ENCODE data around the gene LMAN1. TPM values are rescaled to one million over a fixed set of nuclear protein-coding genes. Genes with fewer than 3 reads are reported as not detected.

LMAN1 gene
- total RNA-seq, 1 experiment from 2014 or later = 73.7 TPM

- H3K9me3 ChIP-seq (ENCODE audit: control insufficient read depth in 1 of 2, insufficient read depth in 1 of 2, low read depth in 1 of 2, low read length in 2 of 2) = no peaks in the 10 kb centered on the region
- CTCF ChIA-PET = no interaction called here
- H4K20me1 ChIP-seq (ENCODE audit: insufficient read depth) = no peaks in the 10 kb centered on the region
- POLR2A ChIA-PET = no interaction called here
- no peaks in the 10 kb centered on the region for H3K4me1 ChIP-seq (ENCODE audit: control insufficient read depth in 1 of 2, insufficient read depth in 2 of 2, low read length in 2 of 2)
- no peak overlapping the region for H3K4me3 ChIP-seq (replicated peaks in 1 of 2; ENCODE audit: low read depth in 1 of 2, low read length in 2 of 2)
- no peak overlapping the region for H3K4me2 ChIP-seq (ENCODE audit: low read length)
- no TSS peak for BruUV-seq (replicated peaks)
- no peaks in the 10 kb centered on the region for H3K9me2 ChIP-seq (ENCODE audit: insufficient read depth)
- ATAC-seq (no peak), DNase-seq (ENCODE audit: low read depth, low spot score) (no peak)
- TF ChIP-seq CEBPB (IDR thresholded peaks at IDR 0.05; ENCODE audit: low read depth) (no peak), POLR2AphosphoS5 (IDR thresholded peaks at IDR 0.05; ENCODE audit: low read depth, low read length) (no peak), EZH2phosphoT487 (IDR thresholded peaks at IDR 0.05; ENCODE audit: borderline replicate concordance) (no peak), CBX3 (IDR thresholded peaks at IDR 0.05; ENCODE audit: low read depth) (no peak), JUND (IDR thresholded peaks at IDR 0.05) (no peak), SIN3A (IDR thresholded peaks at IDR 0.05; ENCODE audit: low read depth) (no peak), REST (IDR thresholded peaks at IDR 0.05; ENCODE audit: low read depth) (no peak), POLR2A (IDR thresholded peaks at IDR 0.05; ENCODE audit: borderline replicate concordance, extremely low read depth, insufficient read depth, insufficient read length) (no peak), ZNF274 (IDR thresholded peaks at IDR 0.05; ENCODE audit: low read depth, low read length) (no peak), FOSL1 (IDR thresholded peaks at IDR 0.05; ENCODE audit: low read depth) (no peak), ELF1 (IDR thresholded peaks at IDR 0.05; ENCODE audit: borderline replicate concordance, low read depth) (no peak)
- peaks cover 41% of the 10 kb centered on the region for H3K79me2 ChIP-seq (ENCODE audit: insufficient read depth, low read length)
- peaks cover 36 to 48% of the 10 kb centered on the region in 2 experiments; a peak in 3 of 4 replicates for H3K36me3 ChIP-seq (ENCODE audit: control insufficient read depth in 1 of 2, insufficient read depth in 2 of 2, low read length in 2 of 2)
- H3K27ac ChIP-seq (ENCODE audit: low read depth, low read length) = no peak overlapping the region
- no peak overlapping the region for H2AFZ ChIP-seq (ENCODE audit: low read depth, low read length, poor library complexity, severe bottlenecking)
- no peak overlapping the region for H3K9ac ChIP-seq (ENCODE audit: low read length)
- H3K27me3 ChIP-seq (ENCODE audit: insufficient read depth, low read length) = no peaks in the 10 kb centered on the region
- intact Hi-C loops (cut with micrococcal nuclease) = no loop called here
- RAD21 ChIA-PET (ENCODE audit: low non-redundant PET in 1 of 2, low total read pairs in 2 of 2, uncharacterized antibody in 2 of 2, unreplicated experiment in 2 of 2) = no interaction called here
Measured at GRCh38 chr18:59343926-59344325, 15.1 kb downstream of the LMAN1 start.

All from HCT116 (cell line).